RWPE2 (cell line): ENCODE results near the gene ZFHX3.

Source experiments
- ATAC-seq: fragments of 200-7000 bp; cut with Tn5 transposase; 3 replicates; pipeline ENCODE4 v1.9.1; 2021; ENCODE audit warnings: low read depth
- DNase-seq: peaks from one replicate; pipeline ENCODE4 v3.0.0-alpha.2; 2020; ENCODE audit warnings: low spot score
- H3K27ac ChIP-seq: fragments of 450-650 bp; 2 replicates; pipeline ENCODE4 v1.5.1; 2017; ENCODE audit warnings: mild to moderate bottlenecking; ENCODE audit not compliant: poor library complexity, severe bottlenecking
- H3K27me3 ChIP-seq: fragments of 250-450 bp; sonication (Bioruptor Pico); 2 replicates; pipeline ENCODE4 v1.5.1; 2021; ENCODE audit warnings: mild to moderate bottlenecking, moderate library complexity; ENCODE audit not compliant: insufficient read depth, poor library complexity, severe bottlenecking
- H3K36me3 ChIP-seq: fragments of 250-450 bp; sonication (Bioruptor Pico); 2 replicates; pipeline ENCODE4 v1.5.1; 2020; ENCODE audit warnings: low read depth, mild to moderate bottlenecking, moderate library complexity
- H3K4me1 ChIP-seq: fragments of 250-450 bp; sonication (Bioruptor Pico); 2 replicates; pipeline ENCODE4 v1.5.1; 2021; ENCODE audit warnings: mild to moderate bottlenecking, moderate library complexity; ENCODE audit not compliant: insufficient read depth, poor library complexity, severe bottlenecking
- H3K4me3 ChIP-seq: fragments of 250-450 bp; sonication (Bioruptor Pico); 2 replicates; pipeline ENCODE4 v1.5.1; 2021; ENCODE audit warnings: mild to moderate bottlenecking, moderate library complexity; ENCODE audit not compliant: severe bottlenecking
- H3K9me3 ChIP-seq: fragments of 250-450 bp; sonication (Bioruptor Pico); 2 replicates; pipeline ENCODE4 v1.5.1; 2021; ENCODE audit warnings: mild to moderate bottlenecking, moderate library complexity; ENCODE audit not compliant: severe bottlenecking
- CTCF ChIP-seq: fragments of 450-650 bp; IDR thresholded peaks from one replicate; pipeline ENCODE4 v1.5.1; 2017; ENCODE audit warnings: mild to moderate bottlenecking, moderate library complexity; ENCODE audit not compliant: poor library complexity, severe bottlenecking

The ZFHX3 gene

GRCh38 chr16:72956124-72957064, 91.5 kb downstream of the ZFHX3 start:
- no peaks in the 10 kb centered on the region for H3K27me3 ChIP-seq
- H3K9me3 ChIP-seq = no peaks in the 10 kb centered on the region
- no peak for DNase-seq
- no peak overlapping the region for H3K27ac ChIP-seq
- no peak for TF ChIP-seq CTCF
- H3K4me1 ChIP-seq = no peaks in the 10 kb centered on the region
- no peak for ATAC-seq
- H3K4me3 ChIP-seq = no peak overlapping the region
- peaks cover 19% of the 10 kb centered on the region; the same call in 1 of the 2 replicates for H3K36me3 ChIP-seq

GRCh38 chr16:72952811-72953271, 95.1 kb downstream of the ZFHX3 start:
- no peaks in the 10 kb centered on the region for H3K4me1 ChIP-seq
- no peaks in the 10 kb centered on the region for H3K27me3 ChIP-seq
- no peak for DNase-seq
- ATAC-seq = peak; percentile 49; the same call in 2 of the 3 replicates
- no peak overlapping the region for H3K4me3 ChIP-seq
- no peaks in the 10 kb centered on the region for H3K9me3 ChIP-seq
- H3K36me3 ChIP-seq = peaks cover 21% of the 10 kb centered on the region
- no peak for TF ChIP-seq CTCF
- H3K27ac ChIP-seq = no peak overlapping the region

DNA sequence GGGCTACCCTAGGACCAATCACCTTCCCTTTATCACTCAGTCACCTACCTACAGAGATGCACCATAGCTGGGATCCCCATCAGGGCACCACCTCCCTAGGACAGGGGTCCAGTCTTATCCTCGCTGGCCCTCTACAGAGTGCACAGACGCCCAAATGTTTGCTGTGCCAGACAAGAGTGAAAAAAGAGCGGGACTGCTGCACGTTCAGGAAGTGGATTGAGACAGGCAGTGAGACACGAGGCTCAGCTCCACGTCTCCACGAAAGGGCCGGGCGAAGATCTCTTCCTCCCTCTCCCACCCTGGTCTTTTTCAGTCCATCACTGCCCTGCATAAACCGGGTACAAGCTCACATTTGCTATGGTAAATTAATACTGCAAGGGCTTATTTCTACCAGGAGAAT, 95.5 kb downstream of the ZFHX3 start:
- H3K4me3 ChIP-seq = no peak overlapping the region
- no peak for TF ChIP-seq CTCF
- ATAC-seq = no peak
- no peaks in the 10 kb centered on the region for H3K4me1 ChIP-seq
- DNase-seq = no peak
- peaks cover 21% of the 10 kb centered on the region for H3K36me3 ChIP-seq
- no peak overlapping the region for H3K27ac ChIP-seq
- no peaks in the 10 kb centered on the region for H3K9me3 ChIP-seq
- H3K27me3 ChIP-seq = no peaks in the 10 kb centered on the region

DNA sequence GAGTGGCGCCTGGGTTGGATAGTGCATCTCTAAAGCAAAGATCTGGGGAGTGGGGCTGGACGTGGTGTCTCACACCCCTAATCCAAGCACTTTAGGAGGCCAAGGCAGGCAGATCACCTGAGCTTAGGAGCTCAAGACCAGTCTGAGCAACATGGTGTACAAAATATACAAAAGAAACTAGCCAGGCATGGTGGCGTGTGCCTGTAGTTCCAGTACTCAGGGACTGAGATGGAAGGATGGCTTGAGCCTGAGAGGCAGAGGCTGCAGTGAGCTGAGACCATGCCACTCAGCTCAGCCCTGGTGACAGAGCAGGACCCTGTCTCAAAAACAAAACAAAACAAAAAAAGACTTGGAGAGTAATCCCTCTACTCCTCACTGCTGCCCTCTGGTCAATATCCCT, 96.0 kb downstream of the ZFHX3 start:
- TF ChIP-seq CTCF = no peak
- ATAC-seq (no peak), DNase-seq (no peak)
- Histone ChIP-seq H3K27me3 (no peaks in the 10 kb centered on the region), H3K36me3 (peaks cover 16% of the 10 kb centered on the region), H3K4me3 (no peak overlapping the region), H3K9me3 (no peaks in the 10 kb centered on the region), H3K4me1 (no peaks in the 10 kb centered on the region), H3K27ac (no peak overlapping the region)

- no peak for DNase-seq
- peaks cover 16% of the 10 kb centered on the region for H3K36me3 ChIP-seq
Measured at GRCh38 chr16:72950669-72951068, 97.3 kb downstream of the ZFHX3 start.

More at GRCh38 chr16:72950669-72951068, 97.3 kb downstream of the ZFHX3 start:
- H3K4me1 ChIP-seq = no peaks in the 10 kb centered on the region
- no peak for ATAC-seq
- H3K27me3 ChIP-seq = no peaks in the 10 kb centered on the region
- no peak for TF ChIP-seq CTCF
- no peak overlapping the region for H3K4me3 ChIP-seq
- no peaks in the 10 kb centered on the region for H3K9me3 ChIP-seq
- H3K27ac ChIP-seq = no peak overlapping the region
